SK-N-MC (cell line): ENCODE data around the gene IHH.

Experiments
- DNase-seq: peaks from one replicate; pipeline ENCODE4 v3.0.0-alpha.2; 2011; ENCODE audit warnings: low read depth, low spot score
- H3K27ac ChIP-seq: fragments of 200-600 bp; sonication (generic); 2 replicates; pipeline ENCODE4 v1.5.1; 2016; ENCODE audit warnings: mixed run types
- H3K36me3 ChIP-seq: fragments of 200-600 bp; sonication (generic); 2 replicates; pipeline ENCODE4 v1.6.1; 2017; ENCODE audit warnings: antibody characterized with exemption, low read length, mixed read lengths; ENCODE audit not compliant: insufficient read depth
- H3K4me3 ChIP-seq: fragments of 200-600 bp; sonication (generic); 2 replicates; pipeline ENCODE4 v1.5.1; 2016
- H3K9ac ChIP-seq: fragments of 200-600 bp; sonication (generic); 2 replicates; pipeline ENCODE4 v1.8.0; 2017; ENCODE audit warnings: mixed run types, mixed read lengths; ENCODE audit not compliant: insufficient read length
- H3K9me3 ChIP-seq: fragments of 200-600 bp; sonication (generic); 2 replicates; pipeline ENCODE4 v1.6.1; 2017; ENCODE audit warnings: low read depth, mild to moderate bottlenecking, antibody characterized with exemption, low read length, moderate library complexity, mixed read lengths
- EZH2 ChIP-seq: fragments of 200-600 bp; sonication (generic); IDR thresholded peaks from one replicate; pipeline ENCODE4 v1.6.1; 2017; ENCODE audit warnings: antibody characterized with exemption
- FOXP2 ChIP-seq: optimal IDR thresholded peaks from 2 replicates; pipeline ENCODE3; 2011; ENCODE audit warnings: mild to moderate bottlenecking, moderate library complexity; ENCODE audit not compliant: insufficient read depth; ENCODE audit errors: extremely low read length, control extremely low read depth
- POLR2AphosphoS5 ChIP-seq: IDR thresholded peaks from 2 replicates; pipeline ENCODE4 v1.6.1; 2012; ENCODE audit warnings: mild to moderate bottlenecking, low read depth, low read length, borderline replicate concordance

Gene IHH

GRCh38 chr2:219027511-219028055, 33.1 kb downstream of the IHH start:
- H3K27ac ChIP-seq = no peak overlapping the region
- TF ChIP-seq EZH2 = no peak
- no peak for TF ChIP-seq POLR2AphosphoS5
- no peak for TF ChIP-seq FOXP2
- no peaks in the 10 kb centered on the region for H3K36me3 ChIP-seq
- H3K4me3 ChIP-seq = no peak overlapping the region
- no peak for DNase-seq
- H3K9ac ChIP-seq = no peak overlapping the region
- H3K9me3 ChIP-seq = no peaks in the 10 kb centered on the region

GRCh38 chr2:219026946-219027345, 33.8 kb downstream of the IHH start:
- Histone ChIP-seq H3K9ac (no peak overlapping the region), H3K36me3 (no peaks in the 10 kb centered on the region), H3K9me3 (no peaks in the 10 kb centered on the region), H3K27ac (no peak overlapping the region), H3K4me3 (no peak overlapping the region)
- TF ChIP-seq EZH2 (no peak), POLR2AphosphoS5 (no peak), FOXP2 (no peak)
- no peak for DNase-seq

GRCh38 chr2:219025637-219026585, 34.8 kb downstream of the IHH start:
- Histone ChIP-seq H3K36me3 (no peaks in the 10 kb centered on the region), H3K4me3 (no peak overlapping the region), H3K27ac (no peak overlapping the region), H3K9me3 (no peaks in the 10 kb centered on the region), H3K9ac (no peak overlapping the region)
- TF ChIP-seq FOXP2 (no peak), POLR2AphosphoS5 (no peak), EZH2 (no peak)
- no peak for DNase-seq

GRCh38 chr2:219024059-219024458, 36.7 kb downstream of the IHH start:
- Histone ChIP-seq H3K36me3 (no peaks in the 10 kb centered on the region), H3K27ac (no peak overlapping the region), H3K4me3 (no peak overlapping the region), H3K9me3 (no peaks in the 10 kb centered on the region), H3K9ac (no peak overlapping the region)
- no peak for DNase-seq
- TF ChIP-seq EZH2 = no peak
- no peak for TF ChIP-seq POLR2AphosphoS5
- TF ChIP-seq FOXP2 = no peak

- Histone ChIP-seq H3K4me3 (no peak overlapping the region), H3K9ac (no peak overlapping the region), H3K9me3 (no peaks in the 10 kb centered on the region), H3K27ac (no peak overlapping the region), H3K36me3 (no peaks in the 10 kb centered on the region)
- DNase-seq = no peak
- TF ChIP-seq EZH2 (no peak), FOXP2 (no peak), POLR2AphosphoS5 (no peak)
These were observed 37.6 kb downstream of the IHH start for GRCh38 chr2:219023045-219023605.

- DNase-seq = no peak
- Histone ChIP-seq H3K9ac (no peak overlapping the region), H3K9me3 (no peaks in the 10 kb centered on the region), H3K36me3 (no peaks in the 10 kb centered on the region), H3K27ac (no peak overlapping the region), H3K4me3 (no peak overlapping the region)
- TF ChIP-seq FOXP2 (no peak), POLR2AphosphoS5 (no peak), EZH2 (no peak)
These were observed 38.1 kb downstream of the IHH start for GRCh38 chr2:219022616-219023015.

- DNase-seq = no peak
These were observed 38.7 kb downstream of the IHH start for GRCh38 chr2:219022041-219022440.

GRCh38 chr2:219021591-219021990, 39.1 kb downstream of the IHH start:
- TF ChIP-seq POLR2AphosphoS5 (no peak), FOXP2 (no peak), EZH2 (no peak)
- DNase-seq = no peak
- Histone ChIP-seq H3K9ac (no peak overlapping the region), H3K27ac (no peak overlapping the region), H3K9me3 (no peaks in the 10 kb centered on the region), H3K36me3 (no peaks in the 10 kb centered on the region), H3K4me3 (no peak overlapping the region)

More at GRCh38 chr2:219022041-219022440, 38.7 kb downstream of the IHH start:
- no peaks in the 10 kb centered on the region for H3K36me3 ChIP-seq
- no peak overlapping the region for H3K27ac ChIP-seq
- H3K9ac ChIP-seq = no peak overlapping the region
- TF ChIP-seq EZH2 (no peak), FOXP2 (no peak), POLR2AphosphoS5 (no peak)
- H3K9me3 ChIP-seq = no peaks in the 10 kb centered on the region
- H3K4me3 ChIP-seq = no peak overlapping the region
